GM12865 (cell line): ENCODE measurements around the gene SLC44A5.

Source experiments
- DNase-seq: peaks from one replicate; pipeline ENCODE4 v3.0.0; 2010; ENCODE audit warnings: low read depth
- H3K4me3 ChIP-seq: 2 replicates; pipeline ENCODE4 v1.5.1; 2011; ENCODE audit warnings: mild to moderate bottlenecking, low read depth, low read length, control low read depth
- TF ChIP-seq, protein P1 (sequence below): IDR thresholded peaks from 2 replicates; pipeline ENCODE4 v1.5.1; 2011; ENCODE audit warnings: low read length, control low read depth, low read depth, inconsistent platforms; ENCODE audit not compliant: insufficient read depth; ENCODE audit errors: missing control alignments

SLC44A5 gene

DNA sequence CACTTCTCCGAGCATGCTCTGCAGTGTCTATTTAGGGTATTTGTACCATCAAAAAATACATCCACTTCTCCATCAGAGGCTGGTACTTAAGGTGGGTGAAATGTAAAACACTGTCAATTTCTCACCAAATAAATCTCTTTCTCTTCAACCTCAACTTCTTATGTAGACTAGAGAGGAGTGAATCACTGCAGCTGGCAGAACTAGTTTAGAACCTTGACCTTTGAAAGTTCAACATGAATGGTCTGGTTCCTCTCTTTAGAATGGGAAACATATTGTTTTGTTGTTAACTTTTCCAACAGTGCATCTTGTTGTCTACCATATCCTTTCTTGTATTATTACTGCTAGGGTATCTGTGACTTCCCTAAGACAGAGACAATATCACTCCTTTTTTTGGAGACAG is 20.1 kb upstream of the SLC44A5 start:
- DNase-seq: no peak

DNA sequence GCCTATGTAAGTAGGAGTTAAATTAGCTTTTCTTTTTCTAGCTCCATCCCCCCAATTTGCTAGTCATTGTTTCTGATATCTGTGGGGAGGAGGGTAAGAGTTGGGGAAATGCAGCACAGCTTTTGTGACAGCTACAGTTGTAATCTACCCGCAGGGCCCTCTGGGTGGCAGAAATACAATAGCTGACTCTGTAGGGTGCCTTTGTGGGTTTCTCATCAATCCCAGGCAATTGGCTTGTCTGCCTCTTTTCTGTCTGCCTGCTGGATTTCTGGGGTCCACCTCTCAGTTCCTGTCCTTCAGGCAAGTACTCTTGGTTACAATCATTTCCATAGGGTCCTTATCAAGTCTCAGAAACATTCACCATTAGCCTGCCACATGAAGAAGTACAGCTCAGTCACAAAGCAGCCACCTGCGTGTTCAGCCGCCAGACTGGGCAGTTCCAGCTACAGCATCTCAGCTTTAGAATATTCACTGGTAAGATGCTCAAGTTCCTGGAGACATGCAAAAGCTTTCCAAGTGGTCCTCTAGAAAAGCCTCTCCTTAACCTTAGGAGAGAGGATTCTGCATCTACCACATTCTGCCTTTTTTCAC is 19.2 kb upstream of the SLC44A5 start:
- TF ChIP-seq, protein P1, sequence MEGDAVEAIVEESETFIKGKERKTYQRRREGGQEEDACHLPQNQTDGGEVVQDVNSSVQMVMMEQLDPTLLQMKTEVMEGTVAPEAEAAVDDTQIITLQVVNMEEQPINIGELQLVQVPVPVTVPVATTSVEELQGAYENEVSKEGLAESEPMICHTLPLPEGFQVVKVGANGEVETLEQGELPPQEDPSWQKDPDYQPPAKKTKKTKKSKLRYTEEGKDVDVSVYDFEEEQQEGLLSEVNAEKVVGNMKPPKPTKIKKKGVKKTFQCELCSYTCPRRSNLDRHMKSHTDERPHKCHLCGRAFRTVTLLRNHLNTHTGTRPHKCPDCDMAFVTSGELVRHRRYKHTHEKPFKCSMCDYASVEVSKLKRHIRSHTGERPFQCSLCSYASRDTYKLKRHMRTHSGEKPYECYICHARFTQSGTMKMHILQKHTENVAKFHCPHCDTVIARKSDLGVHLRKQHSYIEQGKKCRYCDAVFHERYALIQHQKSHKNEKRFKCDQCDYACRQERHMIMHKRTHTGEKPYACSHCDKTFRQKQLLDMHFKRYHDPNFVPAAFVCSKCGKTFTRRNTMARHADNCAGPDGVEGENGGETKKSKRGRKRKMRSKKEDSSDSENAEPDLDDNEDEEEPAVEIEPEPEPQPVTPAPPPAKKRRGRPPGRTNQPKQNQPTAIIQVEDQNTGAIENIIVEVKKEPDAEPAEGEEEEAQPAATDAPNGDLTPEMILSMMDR: no peak
- H3K4me3 ChIP-seq: no peak overlapping the region
- no peak for DNase-seq

More for the DNA sequence above, 20.1 kb upstream of the SLC44A5 start:
- TF ChIP-seq, protein P1: no peak
- no peak overlapping the region for H3K4me3 ChIP-seq

DNA sequence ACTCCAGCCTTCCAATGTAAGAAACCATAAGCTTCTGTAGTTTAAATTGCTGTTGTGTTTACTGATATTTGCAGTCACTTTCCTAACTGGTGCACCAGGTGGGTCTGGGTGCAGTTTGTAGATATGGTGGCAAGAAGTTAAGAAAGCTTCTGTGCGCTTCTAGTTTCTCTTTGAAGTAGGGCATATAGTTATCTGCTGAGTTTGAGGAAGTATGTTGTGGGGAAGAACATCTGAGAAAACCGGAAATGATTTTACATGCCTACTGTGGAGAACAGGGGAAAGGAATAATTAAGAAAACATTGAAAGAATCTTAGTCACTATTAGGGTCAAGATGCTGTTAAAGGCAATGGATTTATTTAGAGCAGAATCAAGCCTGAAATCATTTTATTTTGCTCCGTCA is 14.9 kb upstream of the SLC44A5 start:
- TF ChIP-seq, protein P1: no peak
- DNase-seq: no peak
- H3K4me3 ChIP-seq: no peak overlapping the region

DNA sequence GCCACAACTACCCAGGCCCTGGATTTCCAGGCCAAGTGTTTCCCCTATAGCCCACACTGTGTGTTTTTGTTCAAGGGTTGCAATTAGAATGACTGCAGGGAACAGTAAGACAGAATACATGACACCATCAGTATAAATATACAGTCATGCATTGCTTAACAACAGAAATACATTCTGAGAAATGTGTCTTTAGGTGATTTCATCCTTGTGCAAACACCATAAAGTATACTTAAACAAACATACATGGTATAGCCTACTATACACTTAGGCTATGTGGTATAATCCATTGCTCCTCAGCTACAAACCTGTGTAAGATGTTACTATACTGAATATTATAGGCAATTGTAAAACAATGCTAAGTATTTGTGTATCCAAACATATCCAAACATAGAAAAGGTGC is 7.5 kb upstream of the SLC44A5 start:
- TF ChIP-seq, protein P1: no peak
- no peak for DNase-seq
- H3K4me3 ChIP-seq: no peak overlapping the region

DNA sequence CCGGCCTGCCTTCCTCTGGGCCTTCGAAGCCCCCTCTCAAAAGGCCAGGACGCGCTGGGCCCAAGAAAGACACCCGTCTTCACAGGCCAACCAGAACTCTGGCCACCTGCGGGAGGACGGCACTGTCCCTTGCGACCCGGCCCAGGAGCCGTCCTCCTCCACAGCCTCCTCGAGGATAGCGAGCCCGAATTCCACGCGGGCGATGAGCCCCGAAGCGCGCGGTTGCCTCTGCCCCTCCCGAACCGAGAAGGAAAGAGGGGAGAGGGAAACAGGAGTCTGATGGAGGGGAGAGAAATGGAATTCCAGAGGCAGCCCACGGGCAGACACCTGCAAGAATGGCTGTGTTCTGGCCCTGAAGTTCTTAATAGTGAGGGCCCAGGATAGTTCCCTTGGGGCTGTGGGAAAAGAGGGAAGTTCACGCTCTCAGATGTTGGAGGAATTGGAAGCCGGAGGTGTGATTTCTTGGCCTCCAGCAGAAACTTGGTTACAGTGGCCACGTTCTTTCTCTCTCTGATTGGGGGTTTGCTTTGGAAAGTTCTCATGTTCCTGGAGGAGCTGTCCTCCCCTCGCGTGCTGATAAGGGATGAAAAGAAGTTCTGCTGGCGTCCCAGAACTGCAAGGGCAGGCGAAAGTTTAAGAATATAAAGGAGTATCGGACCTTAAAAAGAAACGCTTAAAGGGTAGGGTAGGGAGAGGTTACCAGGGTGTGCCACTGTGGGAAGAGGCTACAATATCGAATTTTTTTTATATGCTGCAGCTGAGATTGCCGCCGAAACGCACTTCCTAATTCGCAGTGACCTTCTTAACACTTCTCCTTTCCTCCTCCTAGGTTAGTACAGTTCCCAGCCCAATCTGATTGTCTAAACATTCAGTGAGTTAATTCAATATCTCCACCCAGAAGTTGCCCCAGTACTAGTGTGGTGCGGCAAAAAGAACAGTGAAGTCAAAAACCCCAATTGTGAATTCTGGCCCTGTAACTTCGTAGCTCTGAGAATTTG is 5.8 kb upstream of the SLC44A5 start:
- H3K4me3 ChIP-seq: no peak overlapping the region
- no peak for DNase-seq
- TF ChIP-seq, protein P1: no peak

DNA sequence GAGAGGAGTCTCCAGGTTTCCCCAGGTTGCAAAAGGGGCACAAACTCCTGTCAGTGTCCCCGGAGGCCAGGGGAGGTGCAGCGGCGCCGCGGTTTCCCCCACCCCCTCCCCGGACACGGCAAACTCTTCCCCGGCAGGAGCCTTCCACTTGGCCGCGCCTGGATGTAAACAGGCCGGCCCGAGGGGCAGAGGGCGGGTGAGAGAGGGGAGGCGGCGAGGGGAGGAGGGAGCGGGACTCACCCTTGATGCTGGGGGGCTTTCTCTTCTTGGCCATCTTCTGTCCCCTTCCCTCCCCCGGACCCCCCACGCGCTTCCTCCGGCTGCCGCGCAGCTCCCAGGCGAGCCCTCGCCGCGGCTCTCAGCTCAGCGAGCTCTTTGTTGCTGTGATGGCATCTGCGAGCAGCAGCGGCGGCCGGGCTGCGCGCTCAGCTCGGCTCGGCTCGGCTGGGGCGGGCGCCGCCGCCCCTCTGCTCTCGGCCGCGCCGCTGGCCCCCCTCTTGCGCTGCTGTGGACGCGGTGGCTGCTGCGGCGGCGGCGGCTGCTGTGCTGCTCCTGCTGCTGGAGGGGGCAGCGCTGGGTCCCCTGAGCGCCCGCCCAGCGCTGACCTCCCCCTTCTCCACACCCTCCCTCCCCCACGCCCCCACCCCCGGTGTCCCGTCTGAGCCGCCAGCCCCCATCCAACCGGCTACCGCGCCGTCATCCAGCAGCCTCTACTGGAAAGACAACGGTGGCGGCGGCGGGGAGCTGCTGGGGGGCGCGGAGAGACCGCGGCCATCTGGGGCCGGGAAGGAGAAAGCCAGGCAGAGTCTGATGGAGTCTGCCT is 4.9 kb upstream of the SLC44A5 start:
- peak overlapping the region; percentile 11 for H3K4me3 ChIP-seq
- TF ChIP-seq, protein P1: no peak
- DNase-seq: no peak
